IPS-15b (cell line): Measurements from ENCODE around the gene ZNF611.
"Not testable (repeated sequence)": the region's sequence is repeated elsewhere in the genome, so short reads cannot be mapped to it uniquely, and the experiment has no call there.

Experiments used
- H3K27me3 ChIP-seq: one replicate; pipeline ENCODE4 v1.6.1; 2013; ENCODE audit warnings: low read length; ENCODE audit not compliant: control insufficient read depth, insufficient read depth
- H3K36me3 ChIP-seq: one replicate; pipeline ENCODE4 v1.6.1; 2013; ENCODE audit warnings: low read length; ENCODE audit not compliant: control insufficient read depth, insufficient read depth
- H3K4me1 ChIP-seq: one replicate; pipeline ENCODE4 v1.6.1; 2013; ENCODE audit warnings: mild to moderate bottlenecking, low read length; ENCODE audit not compliant: control insufficient read depth, insufficient read depth
- H3K4me3 ChIP-seq: one replicate; pipeline ENCODE4 v1.5.1; 2013; ENCODE audit warnings: low read depth, low read length
- H3K9ac ChIP-seq: one replicate; pipeline ENCODE4 v1.6.1; 2013; ENCODE audit warnings: low read depth, mild to moderate bottlenecking, low read length
- H3K9me3 ChIP-seq: one replicate; pipeline ENCODE4 v1.6.1; 2013; ENCODE audit warnings: mild to moderate bottlenecking, low read length; ENCODE audit not compliant: control insufficient read depth, insufficient read depth

Gene ZNF611

GRCh38 chr19:52713051-52713450 lies 21.8 kb downstream of the ZNF611 start:
- H3K4me3 ChIP-seq, H3K9me3 ChIP-seq, H3K9ac ChIP-seq: not testable (repeated sequence)
- Histone ChIP-seq H3K4me1 (peaks cover 14% of the 10 kb centered on the region), H3K27me3 (peaks cover 13% of the 10 kb centered on the region), H3K36me3 (peaks cover 22% of the 10 kb centered on the region)

- not testable (repeated sequence) for H3K27me3 ChIP-seq, H3K9me3 ChIP-seq, H3K9ac ChIP-seq, H3K4me3 ChIP-seq, H3K4me1 ChIP-seq
- peaks cover 22% of the 10 kb centered on the region for H3K36me3 ChIP-seq
Observed at GRCh38 chr19:52711661-52712060, 23.2 kb downstream of the ZNF611 start.

- H3K36me3 ChIP-seq, result peaks cover 28% of the 10 kb centered on the region
- no peaks in the 10 kb centered on the region for H3K4me1 ChIP-seq
- H3K4me3 ChIP-seq, result no peak overlapping the region
- no peaks in the 10 kb centered on the region for H3K9me3 ChIP-seq
- peaks cover 4% of the 10 kb centered on the region for H3K27me3 ChIP-seq
- H3K9ac ChIP-seq, result no peak overlapping the region
Observed at GRCh38 chr19:52710538-52710937, 24.3 kb downstream of the ZNF611 start.

- H3K4me3 ChIP-seq, H3K9me3 ChIP-seq: not testable (repeated sequence)
Observed at GRCh38 chr19:52705615-52706014, 29.2 kb downstream of the ZNF611 start.

GRCh38 chr19:52703917-52704316 lies 30.9 kb downstream of the ZNF611 start:
- peaks cover 2% of the 10 kb centered on the region for H3K9me3 ChIP-seq

More at GRCh38 chr19:52705615-52706014, 29.2 kb downstream of the ZNF611 start:
- H3K9ac ChIP-seq, H3K27me3 ChIP-seq, H3K4me1 ChIP-seq: not testable (repeated sequence)
- peaks cover 16% of the 10 kb centered on the region for H3K36me3 ChIP-seq

GRCh38 chr19:52700673-52701072 lies 34.2 kb downstream of the ZNF611 start:
- Histone ChIP-seq H3K27me3 (no peaks in the 10 kb centered on the region), H3K9me3 (peaks cover 2% of the 10 kb centered on the region), H3K4me1 (no peaks in the 10 kb centered on the region), H3K9ac (no peak overlapping the region), H3K4me3 (no peak overlapping the region), H3K36me3 (peaks cover 2% of the 10 kb centered on the region)

More at GRCh38 chr19:52703917-52704316, 30.9 kb downstream of the ZNF611 start:
- Histone ChIP-seq H3K4me1 (no peaks in the 10 kb centered on the region), H3K9ac (no peak overlapping the region), H3K4me3 (no peak overlapping the region), H3K36me3 (peaks cover 7% of the 10 kb centered on the region), H3K27me3 (no peaks in the 10 kb centered on the region)

- H3K4me3 ChIP-seq, H3K9me3 ChIP-seq, H3K36me3 ChIP-seq, H3K4me1 ChIP-seq, H3K27me3 ChIP-seq, H3K9ac ChIP-seq: not testable (repeated sequence)
Observed at GRCh38 chr19:52699555-52699954, 35.3 kb downstream of the ZNF611 start.

- Histone ChIP-seq H3K36me3 (no peaks in the 10 kb centered on the region), H3K9ac (no peak overlapping the region), H3K9me3 (no peaks in the 10 kb centered on the region), H3K4me3 (no peak overlapping the region), H3K4me1 (peaks cover 2% of the 10 kb centered on the region), H3K27me3 (peaks cover 8% of the 10 kb centered on the region)
Observed at GRCh38 chr19:52695996-52696395, 38.8 kb downstream of the ZNF611 start.

- Histone ChIP-seq H3K9ac (no peak overlapping the region), H3K4me3 (no peak overlapping the region), H3K36me3 (no peaks in the 10 kb centered on the region), H3K27me3 (peaks cover 8% of the 10 kb centered on the region), H3K4me1 (peaks cover 2% of the 10 kb centered on the region), H3K9me3 (no peaks in the 10 kb centered on the region)
Observed at GRCh38 chr19:52694921-52695320, 39.9 kb downstream of the ZNF611 start.

- H3K4me1 ChIP-seq, H3K4me3 ChIP-seq, H3K27me3 ChIP-seq, H3K9me3 ChIP-seq, H3K9ac ChIP-seq, H3K36me3 ChIP-seq: not testable (repeated sequence)
Observed at GRCh38 chr19:52694281-52694680, 40.6 kb downstream of the ZNF611 start.

- peaks cover 8% of the 10 kb centered on the region for H3K27me3 ChIP-seq
- no peak overlapping the region for H3K4me3 ChIP-seq
- peaks cover 2% of the 10 kb centered on the region for H3K4me1 ChIP-seq
- no peaks in the 10 kb centered on the region for H3K9me3 ChIP-seq
- H3K9ac ChIP-seq, result no peak overlapping the region
- H3K36me3 ChIP-seq, result no peaks in the 10 kb centered on the region
Observed at GRCh38 chr19:52692431-52693008, 42.3 kb downstream of the ZNF611 start.

GRCh38 chr19:52691737-52692136 lies 43.1 kb downstream of the ZNF611 start:
- no peaks in the 10 kb centered on the region for H3K9me3 ChIP-seq
- H3K4me3 ChIP-seq, result no peak overlapping the region
- H3K4me1 ChIP-seq, result peaks cover 2% of the 10 kb centered on the region
- H3K27me3 ChIP-seq, result peaks cover 8% of the 10 kb centered on the region
- no peaks in the 10 kb centered on the region for H3K36me3 ChIP-seq
- no peak overlapping the region for H3K9ac ChIP-seq
